Mucosa of descending colon (tissue), 3 donors: ENCODE measurements around the gene ITGA6. TPM values are rescaled to one million over a fixed set of nuclear protein-coding genes. Genes with fewer than 3 reads are reported as not detected.

Experiments
- ATAC-seq: fragments of 200-7000 bp; cut with Tn5 transposase; one replicate; pipeline ENCODE4 v1.9.1; 2020; ENCODE audit warnings: mild to moderate bottlenecking, moderate library complexity
- DNase-seq, 3 donors: peaks; one replicate each; pipeline ENCODE4 v3.0.0-alpha.2; 2020
- H3K36me3 ChIP-seq: fragments of 200-600 bp; one replicate; pipeline ENCODE4 v1.8.0; 2021; ENCODE audit warnings: low read depth, mild to moderate bottlenecking
- H3K4me1 ChIP-seq: fragments of 200-600 bp; one replicate; pipeline ENCODE4 v1.8.0; 2021; ENCODE audit warnings: low read depth, mild to moderate bottlenecking
- H3K4me3 ChIP-seq: fragments of 200-600 bp; one replicate; pipeline ENCODE4 v1.8.0; 2021; ENCODE audit warnings: mild to moderate bottlenecking
- H3K9me3 ChIP-seq: fragments of 200-600 bp; one replicate; pipeline ENCODE4 v1.8.0; 2021; ENCODE audit warnings: mild to moderate bottlenecking
- intact Hi-C, 2 donors: fragments of 100-400 bp; cut with DNase I in 1 of 2; cut with micrococcal nuclease in 1 of 2; formaldehyde crosslinking; loops; one replicate each; pipeline versions ENCODE4 v1.11.0 to v1.11.1; 2022; cut with DNase I, micrococcal nuclease
- total RNA-seq, 3 donors: library from RNA; stranded (reverse); fragmentation: NEBNext Ultra II Directional in 2 of 3; extraction: Animal tissue kit (Norgen Biotek cat#: 25700) in 2 of 3; gene quantifications; one replicate each; pipeline versions ENCODE4 v1.2.1 to v1.2.4, GENCODE V29; 2021 to 2023
- TF ChIP-seq, protein P1 (sequence below): fragments of 200-600 bp; IDR thresholded peaks from one replicate; pipeline ENCODE4 v1.8.0; 2022; ENCODE audit warnings: antibody characterized with exemption, mild to moderate bottlenecking
- donor health status: DM: no; HTN: no; CAD: no; lungs with moderate emphysema.
- donor health status: DM: no; HTN: no; CAD: no.
- donor health status: DM: no; HTN: yes; CAD: no.

Gene ITGA6
- total RNA-seq, 3 donors from 2014 or later, result 116 to 192 (median 178) TPM

DNA sequence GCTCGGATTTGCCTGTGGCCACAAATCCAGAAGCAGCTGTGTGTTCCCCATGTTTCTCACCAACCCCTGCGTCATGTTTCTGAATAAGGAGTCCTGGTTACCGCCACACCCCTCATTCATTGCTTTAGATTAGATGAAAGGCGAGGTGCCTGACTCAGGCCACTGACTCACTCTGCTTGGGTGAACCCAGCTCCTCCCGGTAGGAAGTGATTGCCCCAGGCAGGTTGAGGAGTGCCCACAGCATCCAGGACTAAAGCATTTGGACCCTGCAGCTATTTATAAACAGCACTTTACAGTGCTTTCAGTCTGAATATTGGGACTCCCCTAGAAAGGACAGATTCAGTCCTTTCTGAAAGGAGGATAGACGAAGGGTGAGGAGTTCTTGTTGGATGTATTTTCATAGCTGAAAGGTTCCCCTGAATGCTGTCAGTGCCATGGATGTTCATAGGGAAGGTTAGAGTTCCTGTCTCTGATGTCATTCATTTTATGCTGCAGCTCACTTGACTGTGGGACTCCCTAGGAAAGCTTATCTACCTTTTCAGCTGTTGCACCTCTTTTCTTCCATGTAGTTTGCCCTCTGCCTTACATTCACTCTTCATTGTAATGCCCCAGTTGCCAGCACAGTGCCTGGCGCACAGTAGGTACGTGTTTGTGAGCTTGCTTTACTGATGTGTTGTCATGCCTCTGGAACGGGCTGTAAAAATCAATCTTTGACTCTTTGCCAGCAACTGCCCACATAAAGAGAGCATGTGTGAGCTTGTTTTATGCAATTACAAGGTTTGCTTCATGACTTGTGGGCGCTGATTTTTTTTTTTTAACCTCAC is 14.9 kb downstream of the ITGA6 start:
- TF ChIP-seq, protein P1, sequence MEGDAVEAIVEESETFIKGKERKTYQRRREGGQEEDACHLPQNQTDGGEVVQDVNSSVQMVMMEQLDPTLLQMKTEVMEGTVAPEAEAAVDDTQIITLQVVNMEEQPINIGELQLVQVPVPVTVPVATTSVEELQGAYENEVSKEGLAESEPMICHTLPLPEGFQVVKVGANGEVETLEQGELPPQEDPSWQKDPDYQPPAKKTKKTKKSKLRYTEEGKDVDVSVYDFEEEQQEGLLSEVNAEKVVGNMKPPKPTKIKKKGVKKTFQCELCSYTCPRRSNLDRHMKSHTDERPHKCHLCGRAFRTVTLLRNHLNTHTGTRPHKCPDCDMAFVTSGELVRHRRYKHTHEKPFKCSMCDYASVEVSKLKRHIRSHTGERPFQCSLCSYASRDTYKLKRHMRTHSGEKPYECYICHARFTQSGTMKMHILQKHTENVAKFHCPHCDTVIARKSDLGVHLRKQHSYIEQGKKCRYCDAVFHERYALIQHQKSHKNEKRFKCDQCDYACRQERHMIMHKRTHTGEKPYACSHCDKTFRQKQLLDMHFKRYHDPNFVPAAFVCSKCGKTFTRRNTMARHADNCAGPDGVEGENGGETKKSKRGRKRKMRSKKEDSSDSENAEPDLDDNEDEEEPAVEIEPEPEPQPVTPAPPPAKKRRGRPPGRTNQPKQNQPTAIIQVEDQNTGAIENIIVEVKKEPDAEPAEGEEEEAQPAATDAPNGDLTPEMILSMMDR, result no peak
- H3K4me3 ChIP-seq, result no peak overlapping the region
- no peaks in the 10 kb centered on the region for H3K36me3 ChIP-seq
- peaks cover 73% of the 10 kb centered on the region for H3K4me1 ChIP-seq
- intact Hi-C loops, result no loop called here
- peak; percentile 93 for ATAC-seq
- peak; percentile 75 to 86 (median 85) for DNase-seq
- no peaks in the 10 kb centered on the region for H3K9me3 ChIP-seq

DNA sequence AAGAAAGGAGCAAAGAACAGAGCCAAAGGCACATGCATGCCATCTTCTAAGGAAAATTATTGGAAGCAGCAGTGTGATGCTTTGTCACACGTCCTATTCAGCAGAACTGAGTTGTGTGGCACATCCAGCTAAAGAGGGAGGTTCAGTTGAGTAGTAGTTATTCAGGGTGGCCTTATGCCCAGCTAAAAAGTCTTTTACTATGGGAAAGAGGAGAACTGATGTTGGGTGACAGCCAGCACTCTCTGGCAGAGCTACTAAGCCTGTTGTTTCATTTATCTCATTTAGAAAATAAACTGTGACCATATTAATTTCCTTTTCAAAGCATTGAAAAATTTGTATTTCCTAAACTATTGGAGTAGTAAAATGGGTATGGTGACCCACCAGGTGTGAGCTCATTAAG is 18.5 kb downstream of the ITGA6 start:
- TF ChIP-seq, protein P1, result no peak
- H3K4me1 ChIP-seq, result peaks cover 65% of the 10 kb centered on the region

DNA sequence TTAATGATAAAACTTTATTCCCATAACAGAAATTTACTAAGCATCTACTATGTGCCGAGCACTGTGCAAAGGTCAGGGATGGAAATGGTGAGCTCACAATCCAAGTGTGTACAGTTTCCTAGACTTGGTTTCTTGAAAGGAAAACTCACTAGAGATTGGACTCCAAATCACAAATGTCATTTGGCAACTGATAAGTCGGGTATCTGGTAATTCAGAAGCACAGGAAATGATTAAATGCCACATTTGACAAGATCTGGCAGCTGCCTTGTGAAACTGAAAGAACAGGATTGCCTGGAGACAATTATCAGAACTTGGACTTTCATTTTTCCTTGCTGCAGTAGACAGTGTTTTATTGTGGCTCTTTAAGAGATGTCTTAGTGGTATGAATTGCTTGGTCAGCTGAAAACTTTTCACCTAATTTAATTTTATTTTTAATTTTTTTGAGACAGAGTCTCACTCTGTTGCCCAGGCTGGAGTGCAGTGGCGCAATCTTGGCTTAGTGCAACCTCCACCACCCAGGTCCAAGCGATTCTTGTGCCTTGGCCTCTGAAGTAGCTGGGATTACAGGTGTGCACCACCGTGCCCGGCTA is 19.2 kb downstream of the ITGA6 start:
- DNase-seq (no peak), ATAC-seq (peak; percentile 31)
- Histone ChIP-seq H3K4me3 (no peak overlapping the region), H3K36me3 (no peaks in the 10 kb centered on the region), H3K4me1 (peaks cover 59% of the 10 kb centered on the region), H3K9me3 (no peaks in the 10 kb centered on the region)
- intact Hi-C loops, result no loop called here
- TF ChIP-seq, protein P1, result no peak

More for the DNA sequence above, 18.5 kb downstream of the ITGA6 start:
- ATAC-seq (no peak), DNase-seq (no peak)
- intact Hi-C loops, result no loop called here
- Histone ChIP-seq H3K4me3 (no peak overlapping the region), H3K9me3 (no peaks in the 10 kb centered on the region), H3K36me3 (no peaks in the 10 kb centered on the region)

DNA sequence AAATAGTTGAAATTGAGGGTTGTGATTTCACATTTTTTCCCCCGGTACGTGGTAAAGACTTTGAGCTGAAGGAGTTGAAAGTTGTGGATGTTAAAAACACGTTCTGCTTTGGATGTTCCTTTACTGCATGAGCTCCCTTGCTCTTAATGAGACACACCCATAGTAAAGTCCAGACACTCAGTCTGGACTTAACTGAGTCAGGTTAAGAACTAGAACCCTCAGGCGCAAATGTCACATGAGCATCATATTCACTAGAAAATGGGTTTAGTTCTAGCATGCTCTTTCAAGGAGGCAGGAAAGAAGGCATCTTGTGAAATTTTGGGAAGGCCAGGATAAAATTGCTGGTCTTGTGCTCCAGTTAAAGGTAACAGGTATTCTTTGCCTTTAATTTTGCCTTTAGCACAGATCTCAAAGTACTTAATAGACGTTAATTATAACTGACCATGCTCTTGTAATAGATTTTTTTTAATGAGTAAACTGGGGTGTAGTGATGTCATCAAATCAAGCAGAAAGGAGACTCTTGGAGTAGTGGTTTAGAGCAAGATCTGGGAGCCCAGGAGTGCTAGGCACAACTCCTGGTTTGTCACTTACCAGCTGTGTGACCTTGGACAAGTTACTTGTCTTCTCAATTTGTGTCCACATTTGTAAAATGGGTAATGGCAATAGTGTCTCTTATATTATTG is 20.6 kb downstream of the ITGA6 start:
- Histone ChIP-seq H3K9me3 (no peaks in the 10 kb centered on the region), H3K4me3 (no peak overlapping the region), H3K36me3 (no peaks in the 10 kb centered on the region), H3K4me1 (peaks cover 49% of the 10 kb centered on the region)
- DNase-seq, result peak in 1 of 3 donors; percentile 18
- ATAC-seq, result peak; percentile 75
- TF ChIP-seq, protein P1, result no peak
- intact Hi-C loops, result no loop called here

DNA sequence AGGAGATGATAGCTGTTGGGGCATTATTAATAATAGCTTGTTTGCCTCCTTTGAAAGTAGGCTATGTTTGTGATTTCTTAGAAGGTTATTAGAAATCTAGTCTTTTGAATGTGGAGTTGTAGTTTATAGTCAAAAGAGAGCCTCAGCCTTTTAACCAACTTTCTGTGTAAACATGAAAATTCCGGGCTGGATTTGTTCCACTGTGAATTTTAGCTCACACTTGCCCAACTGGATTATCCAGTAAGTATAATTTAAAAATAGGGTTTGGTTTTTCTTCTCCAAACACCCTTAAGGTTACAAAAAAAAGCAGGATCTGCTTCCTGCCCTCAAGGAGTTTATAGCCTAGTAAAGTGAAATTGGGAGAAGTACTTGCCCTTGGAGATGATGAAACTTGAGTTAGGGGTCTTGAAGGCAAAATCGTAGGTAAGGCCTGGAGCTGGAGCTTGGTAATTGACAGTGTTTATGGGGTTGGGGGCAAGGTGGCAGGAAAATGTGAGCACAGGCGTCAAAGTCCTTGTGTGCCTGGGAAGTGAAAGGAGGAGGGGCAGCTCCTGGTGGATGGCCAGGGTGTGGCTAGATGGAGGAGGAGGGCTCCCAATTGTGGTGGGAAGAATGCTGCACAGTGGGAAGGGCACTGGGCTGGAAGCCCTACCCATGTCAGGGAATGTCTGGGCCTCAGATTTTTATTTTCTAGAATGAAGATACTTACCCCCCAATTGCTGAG is 21.3 kb downstream of the ITGA6 start:
- DNase-seq (peak; percentile 61 to 68 (median 67)), ATAC-seq (peak; percentile 77)
- Histone ChIP-seq H3K4me3 (no peak overlapping the region), H3K4me1 (peaks cover 50% of the 10 kb centered on the region), H3K9me3 (no peaks in the 10 kb centered on the region), H3K36me3 (no peaks in the 10 kb centered on the region)
- intact Hi-C loops, result no loop called here
- TF ChIP-seq, protein P1, result no peak
